ENCODE data around the gene STXBP1. TPM values are rescaled to one million over a fixed set of nuclear protein-coding genes. Genes with fewer than 3 reads are reported as not detected.
"Not testable (repeated sequence)": the region's sequence is repeated elsewhere in the genome, so short reads cannot be mapped to it uniquely, and the experiment has no call there.

Gene STXBP1
- total and polyA plus RNA-seq, 2 donors (not counting 1 experiment from before 2014, with no cell fraction given) = 25.6 to 36.0 TPM

DNA sequence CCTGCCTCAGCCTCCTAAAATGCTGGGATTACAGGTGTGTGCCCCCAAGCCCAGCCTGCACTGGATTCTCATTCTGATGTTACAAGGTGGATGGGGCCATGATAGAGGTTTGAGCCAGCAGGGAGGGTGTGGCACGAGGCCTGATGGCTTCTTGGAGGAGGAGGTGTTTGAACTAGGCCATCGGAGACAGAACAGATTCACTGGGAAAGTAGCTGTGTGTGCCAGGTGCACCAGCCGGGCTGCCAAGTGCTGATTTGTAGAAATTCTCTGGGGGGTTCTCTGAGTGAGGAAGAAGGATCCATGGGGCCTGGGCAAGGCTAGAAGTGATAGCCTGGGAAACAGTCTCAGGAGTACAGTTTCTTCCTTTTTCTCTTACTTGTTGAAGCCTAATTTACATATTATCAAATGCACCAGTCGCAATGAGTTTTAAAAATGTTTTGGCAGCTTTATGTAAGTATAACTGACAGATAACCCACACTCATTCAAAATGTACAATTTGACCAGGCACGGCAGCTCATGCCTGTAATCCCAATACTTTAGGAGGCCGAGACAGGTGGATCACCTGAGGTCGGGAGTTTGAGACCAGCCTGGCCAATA, 31.1 kb upstream of the STXBP1 start:
- Histone ChIP-seq H3K36me3 (ENCODE audit: control insufficient read depth, insufficient read depth, low read length) (no peaks in the 10 kb centered on the region), H3K4me1 (ENCODE audit: control insufficient read depth, extremely low read depth, insufficient read depth, low read length) (peaks cover 20% of the 10 kb centered on the region), H3K27me3 (ENCODE audit: control insufficient read depth, insufficient read depth, low read length) (no peaks in the 10 kb centered on the region), H3K9me3 (ENCODE audit: control insufficient read depth, insufficient read depth, low read depth, low read length) (no peaks in the 10 kb centered on the region), H2AFZ (ENCODE audit: low read length) (no peak overlapping the region), H3K4me3 (replicated peaks in 1 of 4; ENCODE audit: control extremely low read depth in 1 of 4, insufficient read depth in 1 of 4, low read depth in 3 of 4, low read length in 4 of 4) (no peak overlapping the region), H4K20me1 (ENCODE audit: control insufficient read depth, extremely low read depth, insufficient read depth, low read length) (no peaks in the 10 kb centered on the region), H3K27ac (ENCODE audit: insufficient read depth, low read length) (no peak overlapping the region), H3K4me2 (ENCODE audit: extremely low read depth, insufficient read depth, low read length) (no peak overlapping the region), H3K79me2 (ENCODE audit: control insufficient read depth, insufficient read depth, low read length) (peaks cover 30% of the 10 kb centered on the region), H3K9ac (ENCODE audit: insufficient read depth, low read length) (no peak overlapping the region)
- TF ChIP-seq, protein P1, sequence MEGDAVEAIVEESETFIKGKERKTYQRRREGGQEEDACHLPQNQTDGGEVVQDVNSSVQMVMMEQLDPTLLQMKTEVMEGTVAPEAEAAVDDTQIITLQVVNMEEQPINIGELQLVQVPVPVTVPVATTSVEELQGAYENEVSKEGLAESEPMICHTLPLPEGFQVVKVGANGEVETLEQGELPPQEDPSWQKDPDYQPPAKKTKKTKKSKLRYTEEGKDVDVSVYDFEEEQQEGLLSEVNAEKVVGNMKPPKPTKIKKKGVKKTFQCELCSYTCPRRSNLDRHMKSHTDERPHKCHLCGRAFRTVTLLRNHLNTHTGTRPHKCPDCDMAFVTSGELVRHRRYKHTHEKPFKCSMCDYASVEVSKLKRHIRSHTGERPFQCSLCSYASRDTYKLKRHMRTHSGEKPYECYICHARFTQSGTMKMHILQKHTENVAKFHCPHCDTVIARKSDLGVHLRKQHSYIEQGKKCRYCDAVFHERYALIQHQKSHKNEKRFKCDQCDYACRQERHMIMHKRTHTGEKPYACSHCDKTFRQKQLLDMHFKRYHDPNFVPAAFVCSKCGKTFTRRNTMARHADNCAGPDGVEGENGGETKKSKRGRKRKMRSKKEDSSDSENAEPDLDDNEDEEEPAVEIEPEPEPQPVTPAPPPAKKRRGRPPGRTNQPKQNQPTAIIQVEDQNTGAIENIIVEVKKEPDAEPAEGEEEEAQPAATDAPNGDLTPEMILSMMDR (conservative IDR thresholded peaks at IDR 0.05 in 1 of 2, IDR thresholded peaks at IDR 0.05 in 1 of 2; ENCODE audit: low read depth in 1 of 2, low read length in 2 of 2) = no peak
- TF ChIP-seq EZH2 (IDR thresholded peaks at IDR 0.05; ENCODE audit: low read length, missing control alignments) = no peak
- no peak for DNase-seq (ENCODE audit: low read depth in 2 of 2)

DNA sequence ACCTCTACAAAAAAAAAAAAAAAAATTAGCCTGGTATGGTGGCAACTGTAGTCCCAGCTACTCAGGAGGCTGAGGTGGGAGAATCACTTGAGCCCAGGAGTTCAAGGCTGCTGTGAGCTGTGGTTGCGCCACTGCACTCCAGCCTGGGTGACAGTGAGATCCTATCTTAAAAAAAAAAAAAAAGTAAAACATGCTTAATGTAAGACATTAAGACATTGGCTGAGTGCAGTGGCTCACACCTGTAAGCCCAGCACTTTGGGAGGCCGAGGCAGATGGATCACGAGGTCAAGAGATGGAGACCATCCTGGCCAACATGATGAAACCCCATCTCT, 27.6 kb upstream of the STXBP1 start:
- not testable (repeated sequence) for H2AFZ ChIP-seq (ENCODE audit: low read length); H3K9ac ChIP-seq (ENCODE audit: insufficient read depth, low read length); H3K4me2 ChIP-seq (ENCODE audit: extremely low read depth, insufficient read depth, low read length); H4K20me1 ChIP-seq (ENCODE audit: control insufficient read depth, extremely low read depth, insufficient read depth, low read length); H3K27ac ChIP-seq (ENCODE audit: insufficient read depth, low read length); H3K36me3 ChIP-seq (ENCODE audit: control insufficient read depth, insufficient read depth, low read length); H3K4me3 ChIP-seq (replicated peaks in 1 of 4; ENCODE audit: control extremely low read depth in 1 of 4, insufficient read depth in 1 of 4, low read depth in 3 of 4, low read length in 4 of 4); DNase-seq (ENCODE audit: low read depth in 2 of 2); H3K9me3 ChIP-seq (ENCODE audit: control insufficient read depth, insufficient read depth, low read depth, low read length); H3K27me3 ChIP-seq (ENCODE audit: control insufficient read depth, insufficient read depth, low read length)
- peaks cover 17% of the 10 kb centered on the region for H3K4me1 ChIP-seq (ENCODE audit: control insufficient read depth, extremely low read depth, insufficient read depth, low read length)
- H3K79me2 ChIP-seq (ENCODE audit: control insufficient read depth, insufficient read depth, low read length) = peaks cover 17% of the 10 kb centered on the region

DNA sequence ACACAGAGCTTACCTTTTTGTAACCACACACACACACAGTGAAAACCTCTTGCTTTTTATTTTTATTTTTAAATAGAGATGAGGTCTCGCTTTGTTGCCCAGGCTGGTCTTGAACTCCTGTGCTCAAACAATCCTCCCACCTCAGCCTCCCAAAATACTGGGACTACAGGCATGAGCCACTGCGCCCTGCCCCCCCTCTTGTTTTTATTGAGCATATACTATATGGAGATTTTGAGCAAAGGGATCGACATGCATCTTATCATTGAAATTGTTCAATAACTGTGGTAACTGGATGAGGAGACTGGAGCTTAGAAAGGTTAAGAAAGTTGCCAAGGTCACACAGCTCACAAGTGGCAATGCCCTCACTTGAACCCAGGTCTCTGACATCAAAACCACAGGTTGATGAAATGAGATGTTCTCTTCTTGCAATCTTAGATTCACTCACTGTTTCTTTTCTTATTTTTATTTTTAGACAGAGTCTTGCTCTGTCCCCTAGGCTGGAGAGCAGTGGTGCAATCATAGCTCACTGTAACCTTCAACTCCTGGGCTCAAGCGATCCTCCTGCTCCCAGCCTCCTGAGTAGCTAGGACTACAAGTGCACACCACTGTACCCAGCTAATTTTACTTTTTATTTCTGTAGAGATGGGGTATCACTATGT, 26.8 kb upstream of the STXBP1 start:
- DNase-seq (ENCODE audit: low read depth in 2 of 2) = peak in 1 of 2 donors; percentile 47

More for the DNA sequence above, 26.8 kb upstream of the STXBP1 start:
- H3K4me3 ChIP-seq (replicated peaks in 1 of 4; ENCODE audit: control extremely low read depth in 1 of 4, insufficient read depth in 1 of 4, low read depth in 3 of 4, low read length in 4 of 4) = no peak overlapping the region
- no peak overlapping the region for H3K4me2 ChIP-seq (ENCODE audit: extremely low read depth, insufficient read depth, low read length)
- H3K9me3 ChIP-seq (ENCODE audit: control insufficient read depth, insufficient read depth, low read depth, low read length) = no peaks in the 10 kb centered on the region
- H4K20me1 ChIP-seq (ENCODE audit: control insufficient read depth, extremely low read depth, insufficient read depth, low read length) = no peaks in the 10 kb centered on the region
- no peak overlapping the region for H2AFZ ChIP-seq (ENCODE audit: low read length)
- no peaks in the 10 kb centered on the region for H3K27me3 ChIP-seq (ENCODE audit: control insufficient read depth, insufficient read depth, low read length)
- H3K4me1 ChIP-seq (ENCODE audit: control insufficient read depth, extremely low read depth, insufficient read depth, low read length) = peaks cover 9% of the 10 kb centered on the region
- H3K9ac ChIP-seq (ENCODE audit: insufficient read depth, low read length) = no peak overlapping the region
- peaks cover 9% of the 10 kb centered on the region for H3K79me2 ChIP-seq (ENCODE audit: control insufficient read depth, insufficient read depth, low read length)
- no peaks in the 10 kb centered on the region for H3K36me3 ChIP-seq (ENCODE audit: control insufficient read depth, insufficient read depth, low read length)
- no peak overlapping the region for H3K27ac ChIP-seq (ENCODE audit: insufficient read depth, low read length)
- TF ChIP-seq EZH2 (IDR thresholded peaks at IDR 0.05; ENCODE audit: low read length, missing control alignments) = no peak
- TF ChIP-seq, protein P1 (conservative IDR thresholded peaks at IDR 0.05 in 1 of 2, IDR thresholded peaks at IDR 0.05 in 1 of 2; ENCODE audit: low read depth in 1 of 2, low read length in 2 of 2) = no peak

Measured in fibroblast of lung (primary cell).